ENCODE results near the gene ADAMTS14.
"Not testable (repeated sequence)": the region's sequence is repeated elsewhere in the genome, so short reads cannot be mapped to it uniquely, and the experiment has no call there.

ADAMTS14 gene

GRCh38 chr10:70750156-70750703 is 77.9 kb downstream of the ADAMTS14 start:
- DNase-seq (ENCODE audit: low read depth in 3 of 3): no peak

GRCh38 chr10:70751356-70751755 is 79.0 kb downstream of the ADAMTS14 start:
- no peak for DNase-seq (ENCODE audit: low read depth in 3 of 3)

- DNase-seq (ENCODE audit: low read depth in 3 of 3): no peak
These were observed 79.7 kb downstream of the ADAMTS14 start for GRCh38 chr10:70751991-70752390.

GRCh38 chr10:70752571-70752970 is 80.3 kb downstream of the ADAMTS14 start:
- DNase-seq (ENCODE audit: low read depth in 3 of 3): no peak

GRCh38 chr10:70753026-70753663 is 80.8 kb downstream of the ADAMTS14 start:
- DNase-seq (ENCODE audit: low read depth in 3 of 3): no peak

- DNase-seq (ENCODE audit: low read depth in 3 of 3): no peak
These were observed 81.7 kb downstream of the ADAMTS14 start for GRCh38 chr10:70753841-70754621.

GRCh38 chr10:70756700-70757360 is 84.5 kb downstream of the ADAMTS14 start:
- no peak for DNase-seq (ENCODE audit: low read depth in 3 of 3)

- no peak for DNase-seq (ENCODE audit: low read depth in 3 of 3)
These were observed 85.5 kb downstream of the ADAMTS14 start for GRCh38 chr10:70757856-70758255.

- peak; percentile 21 to 51 (median 23) for DNase-seq (ENCODE audit: low read depth in 3 of 3)
These were observed 86.6 kb downstream of the ADAMTS14 start for GRCh38 chr10:70758757-70759514.

GRCh38 chr10:70759781-70760180 is 87.5 kb downstream of the ADAMTS14 start:
- no peak for DNase-seq (ENCODE audit: low read depth in 3 of 3)

GRCh38 chr10:70760271-70760787 is 88.0 kb downstream of the ADAMTS14 start:
- no peak for DNase-seq (ENCODE audit: low read depth in 3 of 3)

GRCh38 chr10:70761031-70761601 is 88.8 kb downstream of the ADAMTS14 start:
- DNase-seq (ENCODE audit: low read depth in 3 of 3): no peak

- DNase-seq (ENCODE audit: low read depth in 3 of 3): no peak
These were observed 89.5 kb downstream of the ADAMTS14 start for GRCh38 chr10:70761727-70762350.

GRCh38 chr10:70762441-70763175 is 90.3 kb downstream of the ADAMTS14 start:
- no peak for DNase-seq (ENCODE audit: low read depth in 3 of 3)

GRCh38 chr10:70763567-70763966 is 91.3 kb downstream of the ADAMTS14 start:
- no peak for DNase-seq (ENCODE audit: low read depth in 3 of 3)

GRCh38 chr10:70765794-70766594 is 93.7 kb downstream of the ADAMTS14 start:
- no peak for DNase-seq (ENCODE audit: low read depth in 3 of 3)

- DNase-seq (ENCODE audit: low read depth in 3 of 3): not testable (repeated sequence)
These were observed 95.8 kb downstream of the ADAMTS14 start for GRCh38 chr10:70768026-70768685.

GRCh38 chr10:70769121-70769520 is 96.8 kb downstream of the ADAMTS14 start:
- DNase-seq (ENCODE audit: low read depth in 3 of 3): no peak

GRCh38 chr10:70770001-70770400 is 97.7 kb downstream of the ADAMTS14 start:
- no peak for DNase-seq (ENCODE audit: low read depth in 3 of 3)
